Right lung (tissue), 5 donors: ENCODE data around the gene CASZ1. TPM values are rescaled to one million over a fixed set of nuclear protein-coding genes. Genes with fewer than 3 reads are reported as not detected.

ENCODE experiments used
- DNase-seq, 2 donors: peaks; one replicate each; pipeline ENCODE4 v3.0.0-alpha.2; 2013
- polyA plus RNA-seq, 5 donors: library from polyadenylated mRNA; unstranded; fragments of 120-200 nt; gene quantifications; one replicate each; pipeline versions ENCODE4 v1.2.1 to v1.2.3, GENCODE V29; 2013; ENCODE audit warnings: inconsistent platforms in 1 of 5, low replicate concordance in 1 of 5; ENCODE audit not compliant: insufficient read length in 5 of 5, insufficient read depth in 1 of 5

The CASZ1 gene
- polyA plus RNA-seq, 5 donors = 14.9 to 21.4 (median 16.9) TPM

GRCh38 chr1:10753299-10753698, 43.1 kb downstream of the CASZ1 start:
- no peak for DNase-seq

DNA sequence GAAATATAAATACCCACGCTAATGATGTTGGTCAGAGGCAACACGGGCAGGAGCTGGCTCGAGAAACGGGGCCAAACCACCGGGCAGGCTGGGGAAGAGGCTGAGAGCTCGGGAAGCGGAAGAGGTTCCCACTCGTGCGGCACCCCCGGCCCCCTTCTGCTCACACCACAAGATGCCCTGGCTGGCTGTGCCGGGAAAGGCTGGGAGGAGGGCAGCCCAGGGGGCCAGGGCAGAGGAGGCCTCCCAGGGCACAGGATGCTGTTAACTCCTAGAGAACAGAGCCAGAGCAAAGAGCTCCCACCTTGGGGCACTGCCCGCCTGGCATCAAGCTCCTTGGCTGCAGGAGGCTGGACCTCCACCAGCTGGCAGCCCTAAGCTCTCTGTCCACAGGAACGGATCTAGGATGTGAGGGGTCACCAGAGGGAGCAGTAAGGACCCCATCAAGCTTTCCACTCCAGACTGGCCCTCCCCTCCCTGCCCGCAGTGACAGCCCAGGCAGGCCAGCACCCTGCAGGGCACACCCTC, 44.8 kb downstream of the CASZ1 start:
- DNase-seq = no peak

- no peak for DNase-seq
Measured at GRCh38 chr1:10751160-10751559, 45.3 kb downstream of the CASZ1 start.

DNA sequence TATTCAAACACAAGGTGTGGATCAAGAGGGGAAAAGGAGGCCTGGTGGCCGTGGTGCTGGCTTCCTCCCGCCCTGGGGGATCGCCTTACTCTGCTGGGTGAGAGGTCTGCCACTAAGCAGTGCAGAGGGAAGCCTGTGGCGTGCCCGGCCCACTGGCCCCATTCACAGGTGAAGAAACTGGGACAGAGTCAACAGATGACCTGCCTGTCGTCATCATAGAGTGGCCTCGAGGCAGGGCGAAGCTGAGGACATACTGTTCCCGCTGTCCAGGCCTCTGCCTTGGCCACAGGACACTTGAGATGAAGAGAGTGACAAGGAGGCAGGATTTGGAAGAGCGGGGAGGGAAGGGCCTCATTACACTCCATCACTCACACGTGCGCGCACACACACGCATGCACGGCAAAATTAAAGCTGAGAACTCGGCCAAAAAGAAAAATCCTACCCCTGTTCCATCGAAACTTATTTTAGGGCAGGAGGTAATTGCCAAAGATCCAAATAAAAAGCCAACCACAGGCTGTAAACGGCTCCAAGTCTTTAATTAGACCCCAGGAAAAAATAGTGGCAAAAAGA, 50.5 kb downstream of the CASZ1 start:
- no peak for DNase-seq

DNA sequence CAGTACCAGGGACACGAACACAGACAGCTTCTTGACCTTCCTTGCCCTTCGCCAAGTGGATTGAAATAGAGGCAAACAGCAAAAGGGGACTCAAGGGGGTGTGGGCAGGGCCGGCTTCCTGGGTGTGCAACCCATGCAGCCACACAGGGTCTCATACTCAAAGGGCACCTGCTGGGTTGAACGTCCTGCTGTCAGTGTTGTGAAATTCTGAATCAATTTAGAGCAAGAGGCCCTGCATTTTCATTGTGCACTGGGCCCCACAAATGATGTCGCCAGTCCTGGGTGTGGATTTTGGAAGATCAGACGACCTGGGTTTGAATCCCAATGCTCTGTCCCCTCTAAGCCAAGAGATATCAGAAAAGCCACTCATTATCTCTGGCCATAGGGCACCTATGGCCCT, 51.1 kb downstream of the CASZ1 start:
- DNase-seq = no peak

DNA sequence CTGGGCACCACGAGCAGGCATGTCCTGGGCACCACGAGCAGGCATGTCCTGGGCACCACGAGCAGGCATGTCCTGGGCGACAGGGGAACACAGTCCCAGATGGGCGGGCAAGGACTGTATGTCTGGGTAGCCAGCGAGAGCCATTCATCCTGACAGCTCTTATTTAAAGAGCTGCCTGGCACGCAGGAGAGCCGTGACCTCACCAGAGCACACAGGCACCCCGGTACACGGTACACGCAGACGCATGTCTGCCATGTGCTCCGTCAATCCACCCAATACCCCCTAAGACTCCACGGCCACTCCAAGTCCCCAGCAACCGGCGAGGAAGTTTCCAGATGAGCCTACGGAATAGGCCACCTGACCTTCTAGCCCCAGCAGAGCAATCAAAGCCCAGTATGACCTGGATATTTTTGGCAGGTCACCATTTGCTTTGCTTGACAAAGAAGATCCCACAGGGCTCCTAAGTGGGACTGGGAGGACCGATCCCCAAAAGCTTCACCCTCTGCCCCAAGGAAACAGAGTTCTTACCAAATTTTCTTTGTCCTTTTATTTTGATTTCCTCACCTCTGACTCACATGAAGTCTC, 51.7 kb downstream of the CASZ1 start:
- no peak for DNase-seq

GRCh38 chr1:10744029-10744428, 52.4 kb downstream of the CASZ1 start:
- DNase-seq = no peak

DNA sequence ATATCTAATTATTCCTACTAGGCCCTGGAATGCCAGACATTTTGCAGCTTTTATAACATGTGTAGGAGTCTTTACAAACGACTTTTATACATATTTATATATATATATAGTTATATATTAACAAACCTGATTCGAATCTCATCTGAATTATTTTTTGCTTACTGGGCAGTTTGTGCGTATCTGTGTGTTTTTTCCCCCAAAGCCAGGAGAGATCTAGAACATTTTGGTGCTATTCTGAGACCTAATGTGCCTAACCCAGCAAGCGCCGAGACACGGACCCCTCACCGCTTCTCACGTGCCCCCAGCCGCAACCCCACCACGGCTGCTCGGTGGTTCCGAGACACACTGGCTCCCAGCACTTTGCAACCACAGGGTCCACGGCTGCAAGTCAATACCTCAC, 54.8 kb downstream of the CASZ1 start:
- no peak for DNase-seq

- DNase-seq = no peak
Measured at GRCh38 chr1:10740123-10740522, 56.3 kb downstream of the CASZ1 start.

GRCh38 chr1:10739589-10739988, 56.9 kb downstream of the CASZ1 start:
- DNase-seq = no peak

DNA sequence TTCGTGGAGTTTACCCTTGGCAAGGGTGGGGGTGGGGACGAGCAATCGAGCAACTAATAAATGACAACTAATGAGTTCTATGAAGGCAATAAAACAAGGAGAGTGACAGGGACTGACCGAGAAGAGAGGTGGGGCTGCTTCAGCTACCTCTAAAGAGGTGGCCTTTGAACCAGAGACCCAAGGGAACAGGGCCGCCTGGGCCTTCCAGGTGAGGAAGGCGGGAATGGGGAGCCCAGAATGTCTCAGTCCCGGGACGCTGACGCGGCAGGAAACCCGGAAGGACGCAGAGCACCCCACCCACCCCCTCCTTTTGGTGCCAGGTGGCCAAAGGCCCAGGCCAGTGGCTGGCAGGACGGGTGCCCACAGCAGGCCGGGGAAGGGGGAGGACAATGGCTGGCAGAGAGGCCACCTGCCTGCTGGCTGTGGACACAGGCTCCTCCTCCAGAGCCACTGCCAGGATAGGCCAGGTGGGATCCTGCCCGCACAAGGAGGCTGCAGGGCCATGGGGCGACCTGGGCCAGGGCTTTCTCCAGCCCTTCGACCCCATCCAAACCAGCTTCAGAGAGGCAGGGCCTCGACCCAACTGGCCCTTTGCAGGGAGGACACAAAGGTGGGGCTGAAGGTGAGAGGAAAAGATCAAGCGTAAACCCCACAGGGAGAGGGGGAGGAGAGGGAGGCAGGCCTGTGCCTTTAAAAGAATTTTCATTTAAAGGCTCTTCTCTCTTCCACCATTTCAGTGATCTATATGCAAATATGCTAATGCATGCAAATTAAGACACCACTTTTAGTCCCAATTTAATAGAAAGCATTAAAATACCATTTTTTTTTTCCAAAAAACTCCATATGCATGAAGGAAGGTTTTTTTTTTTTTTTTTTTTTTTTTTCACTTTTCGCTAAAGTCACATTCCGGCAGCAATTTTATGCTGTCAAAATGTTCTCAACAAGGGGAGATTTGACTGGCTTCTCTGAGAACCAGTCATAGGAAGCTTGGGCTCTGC, 58.1 kb downstream of the CASZ1 start:
- no peak for DNase-seq

DNA sequence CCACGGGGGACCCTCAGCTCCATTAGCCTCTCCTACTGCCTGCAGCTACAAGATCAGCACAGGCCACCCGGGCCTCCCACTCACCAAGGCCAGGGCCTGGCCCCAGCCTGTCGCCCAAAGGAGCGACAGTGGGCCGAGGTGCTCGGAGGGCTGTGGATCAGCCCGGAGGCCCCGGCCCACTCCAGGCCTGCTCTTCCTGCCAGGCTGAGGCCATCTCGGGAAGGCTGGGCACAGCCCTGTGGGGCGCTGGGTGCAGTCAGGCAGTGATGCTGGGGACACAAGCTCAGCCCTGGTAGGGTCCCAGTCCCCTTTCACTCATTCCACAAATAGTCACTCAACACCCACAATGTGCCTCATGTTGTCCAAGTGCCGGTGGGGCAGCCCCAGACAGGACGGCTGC, 58.8 kb downstream of the CASZ1 start:
- DNase-seq = no peak

- peak; percentile 59 to 71 for DNase-seq
Measured at GRCh38 chr1:10736634-10737586, 59.5 kb downstream of the CASZ1 start.

DNA sequence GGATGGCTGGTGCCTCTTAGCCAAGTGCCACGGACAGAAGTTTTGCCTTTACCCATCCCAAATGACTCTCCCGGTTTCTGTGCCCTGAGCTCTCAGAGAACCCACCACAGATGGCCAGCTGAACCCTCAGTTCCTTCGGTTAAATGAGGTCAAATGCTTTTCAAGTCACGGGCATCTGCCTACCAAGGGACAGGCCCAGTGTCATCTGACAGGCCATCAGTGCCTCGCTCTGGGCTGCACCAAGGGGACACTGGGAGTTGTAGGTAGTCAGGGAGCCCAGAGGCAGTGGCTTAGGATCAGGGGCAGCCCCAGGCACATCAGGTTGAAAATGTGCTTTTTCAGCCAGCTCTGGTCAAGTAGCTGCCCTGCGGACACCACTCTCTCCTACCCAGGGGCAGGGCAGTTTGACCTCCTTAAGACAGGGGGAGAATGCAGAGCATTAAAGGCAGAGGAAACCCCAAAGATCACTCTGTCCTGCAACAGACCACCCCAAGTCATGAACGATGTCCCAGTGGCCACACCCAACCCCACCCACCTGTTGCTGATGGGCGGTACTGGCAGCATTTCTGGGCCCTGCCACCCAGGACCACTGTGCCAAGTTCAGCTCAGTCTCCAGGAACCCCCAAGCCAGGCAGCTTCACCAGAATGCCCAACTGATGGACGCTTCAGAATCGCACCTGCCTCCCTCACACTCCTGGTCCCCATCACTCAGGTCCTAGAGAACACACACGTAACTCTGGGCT, 60.7 kb downstream of the CASZ1 start:
- no peak for DNase-seq

GRCh38 chr1:10734962-10735544, 61.4 kb downstream of the CASZ1 start:
- no peak for DNase-seq

GRCh38 chr1:10734375-10734774, 62.1 kb downstream of the CASZ1 start:
- DNase-seq = no peak

DNA sequence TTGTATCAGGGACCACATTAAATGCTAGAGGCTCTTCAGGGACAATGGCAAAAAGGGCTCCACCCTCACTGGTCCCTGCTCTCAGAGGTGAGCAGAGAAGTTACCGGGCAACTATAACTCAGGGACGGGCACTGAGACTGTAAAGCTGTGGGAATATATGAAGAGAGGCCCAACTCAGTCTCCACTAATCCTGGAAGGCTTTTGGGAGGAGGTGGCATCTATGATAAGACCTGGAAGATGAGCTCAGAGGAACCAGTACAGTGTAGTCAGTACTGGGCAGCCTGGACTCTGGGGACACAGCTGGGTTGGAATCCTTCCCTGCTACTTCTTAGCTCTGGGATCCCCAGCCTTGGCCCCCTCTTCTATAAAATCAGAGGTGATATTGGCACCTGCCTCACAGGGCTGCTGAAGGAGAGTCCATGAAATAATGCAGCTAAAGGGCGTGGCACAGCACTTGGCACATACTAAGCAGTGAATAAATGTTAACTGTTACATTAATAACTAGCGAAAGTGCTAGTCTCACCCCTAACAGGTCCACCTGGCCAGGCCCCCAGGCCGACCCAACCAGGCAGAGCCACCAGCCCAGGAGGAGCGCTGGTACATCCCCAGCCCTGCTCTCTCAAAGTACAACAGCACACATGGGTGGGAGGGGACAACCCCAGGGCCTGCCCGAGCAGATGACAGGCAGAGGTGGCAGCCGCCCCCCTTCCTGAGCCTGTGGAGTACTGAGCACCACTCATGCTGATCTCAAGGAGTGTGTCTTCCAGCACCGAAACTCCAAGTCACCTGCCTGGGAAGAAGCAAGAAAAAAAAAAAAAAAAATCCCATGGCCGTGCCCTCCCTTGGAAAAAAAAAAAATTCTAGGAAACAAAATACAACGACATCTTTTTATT, 62.7 kb downstream of the CASZ1 start:
- DNase-seq = no peak

DNA sequence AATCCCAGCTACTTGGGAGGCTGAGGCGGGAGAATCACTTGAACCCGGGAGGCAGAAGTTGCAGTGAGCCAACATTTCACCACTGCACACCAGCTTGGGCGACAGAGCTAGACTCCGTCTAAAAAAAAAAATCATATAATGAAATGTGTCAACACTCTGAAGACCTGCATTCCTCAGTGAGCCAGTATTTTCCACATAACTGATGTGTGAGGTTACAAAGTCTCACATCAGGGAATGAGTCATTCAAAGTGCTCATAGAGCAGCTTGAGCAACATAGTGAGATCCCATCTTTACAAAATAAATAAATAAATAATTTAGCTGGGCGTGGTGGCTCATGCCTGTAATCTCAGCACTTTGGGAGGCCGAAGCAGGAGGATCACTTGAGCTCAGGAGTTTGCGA, 65.5 kb downstream of the CASZ1 start:
- DNase-seq = no peak
